DND-41 (cell line): ENCODE data around the gene BBS7.

Experiments
- ATAC-seq: fragments of 200-7000 bp; cut with Tn5 transposase; 3 replicates; pipeline ENCODE4 v1.9.1; 2021; ENCODE audit warnings: low read depth; ENCODE audit not compliant: insufficient read depth
- DNase-seq: peaks from one replicate; pipeline ENCODE4 v3.0.0-alpha.2; 2020
- H2AFZ ChIP-seq: 2 replicates; pipeline ENCODE4 v1.6.0; 2012; ENCODE audit warnings: low read depth, low read length
- H3K27ac ChIP-seq: 2 replicates; pipeline ENCODE4 v1.5.1; 2012; ENCODE audit warnings: low read length, inconsistent platforms
- H3K27me3 ChIP-seq: fragments of 200-600 bp; sonication (generic); 2 replicates; pipeline ENCODE4 v1.6.0; 2012; ENCODE audit warnings: low read length, mild to moderate bottlenecking, inconsistent platforms; ENCODE audit not compliant: insufficient read depth, poor library complexity
- H3K36me3 ChIP-seq: 2 replicates; pipeline ENCODE4 v1.5.1; 2012; ENCODE audit warnings: low read length, inconsistent platforms; ENCODE audit not compliant: insufficient read depth
- H3K4me1 ChIP-seq: 2 replicates; pipeline ENCODE4 v1.5.1; 2012; ENCODE audit warnings: mild to moderate bottlenecking, low read length; ENCODE audit not compliant: insufficient read depth
- H3K4me2 ChIP-seq: 2 replicates; pipeline ENCODE4 v1.6.0; 2012; ENCODE audit warnings: mild to moderate bottlenecking, moderate library complexity, low read length, inconsistent platforms; ENCODE audit not compliant: insufficient read depth
- H3K4me3 ChIP-seq, 2 experiments: fragments of 200-600 bp in 1 of 2; shearing (Covaris generic) in 1 of 2; 2 replicates each; pipeline ENCODE4 v1.5.1; 2012 to 2016; ENCODE audit warnings: inconsistent platforms in 2 of 2, low read length in 2 of 2, mild to moderate bottlenecking in 2 of 2, low read depth in 1 of 2, moderate library complexity in 1 of 2
- H3K79me2 ChIP-seq: 2 replicates; pipeline ENCODE4 v1.6.0; 2012; ENCODE audit warnings: low read length, inconsistent platforms; ENCODE audit not compliant: insufficient read depth
- H3K9ac ChIP-seq: 2 replicates; pipeline ENCODE4 v1.6.0; 2012; ENCODE audit warnings: low read depth, mild to moderate bottlenecking, inconsistent platforms, low read length, moderate library complexity
- H3K9me3 ChIP-seq: 2 replicates; pipeline ENCODE4 v1.5.1; 2012; ENCODE audit warnings: low read length, moderate library complexity, mild to moderate bottlenecking, inconsistent platforms; ENCODE audit not compliant: insufficient read depth, severe bottlenecking
- H4K20me1 ChIP-seq: 2 replicates; pipeline ENCODE4 v1.6.0; 2012; ENCODE audit warnings: low read length; ENCODE audit not compliant: insufficient read depth
- EZH2 ChIP-seq: IDR thresholded peaks from 3 replicates; pipeline ENCODE4 v1.6.1; 2012; ENCODE audit warnings: borderline replicate concordance, low read depth, mild to moderate bottlenecking, moderate library complexity, low read length, inconsistent platforms; ENCODE audit not compliant: severe bottlenecking
- TF ChIP-seq, protein P1 (sequence below): IDR thresholded peaks from 2 replicates; pipeline ENCODE4 v1.5.1; 2012; ENCODE audit warnings: borderline replicate concordance, low read length, moderate library complexity, mild to moderate bottlenecking; ENCODE audit not compliant: poor library complexity, severe bottlenecking; ENCODE audit errors: extremely low read depth

The BBS7 gene

DNA sequence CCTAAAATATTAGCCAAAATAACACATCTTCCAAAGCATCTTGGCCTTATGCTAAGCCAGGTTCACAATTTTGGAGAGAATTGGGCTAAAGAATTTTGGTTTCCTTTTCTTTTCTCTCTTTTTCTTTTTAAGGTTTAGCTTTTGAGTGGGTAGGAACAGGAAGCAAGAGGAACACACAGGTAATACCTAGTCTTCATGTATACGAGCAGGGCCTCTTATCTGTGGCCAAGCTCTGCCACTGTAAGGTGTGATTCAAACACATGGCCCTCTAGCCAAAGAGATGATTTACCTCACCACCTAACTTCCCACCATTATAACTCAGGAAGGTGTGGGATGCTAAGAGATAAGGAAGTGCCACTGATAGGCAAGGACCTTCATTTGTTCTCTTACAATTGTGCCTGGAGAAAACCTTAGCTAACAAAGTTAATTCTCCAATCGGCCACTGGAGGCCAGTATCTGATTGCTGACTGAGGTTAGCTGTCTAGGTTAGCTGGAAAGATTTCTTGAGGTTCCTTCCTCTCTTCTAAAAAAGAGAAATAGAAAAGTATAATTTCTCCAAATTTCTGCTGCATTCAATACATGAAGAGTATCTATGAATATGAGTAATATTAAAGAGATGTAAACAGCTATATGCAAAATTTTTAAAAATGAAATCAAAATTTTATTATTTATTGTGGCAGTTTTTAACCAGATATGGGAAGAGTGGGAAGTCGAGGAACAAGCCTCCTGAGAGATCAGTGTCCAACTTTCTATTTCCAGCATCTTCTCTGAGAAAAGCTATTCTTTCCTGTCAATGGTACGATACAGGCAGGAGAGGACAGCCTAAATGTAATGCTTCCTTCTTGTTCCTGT is 30.1 kb upstream of the BBS7 start:
- no peaks in the 10 kb centered on the region for H3K4me1 ChIP-seq
- DNase-seq: peak; percentile 57
- no peak overlapping the region for H2AFZ ChIP-seq
- no peak overlapping the region for H3K27ac ChIP-seq
- peaks cover 15% of the 10 kb centered on the region for H3K27me3 ChIP-seq
- H3K79me2 ChIP-seq: no peaks in the 10 kb centered on the region
- ATAC-seq: peak; percentile 90
- 0 out of 2 replicates have a peak, but pooled peaks cover 4% of the 10 kb centered on the region for H4K20me1 ChIP-seq
- TF ChIP-seq, protein P1, sequence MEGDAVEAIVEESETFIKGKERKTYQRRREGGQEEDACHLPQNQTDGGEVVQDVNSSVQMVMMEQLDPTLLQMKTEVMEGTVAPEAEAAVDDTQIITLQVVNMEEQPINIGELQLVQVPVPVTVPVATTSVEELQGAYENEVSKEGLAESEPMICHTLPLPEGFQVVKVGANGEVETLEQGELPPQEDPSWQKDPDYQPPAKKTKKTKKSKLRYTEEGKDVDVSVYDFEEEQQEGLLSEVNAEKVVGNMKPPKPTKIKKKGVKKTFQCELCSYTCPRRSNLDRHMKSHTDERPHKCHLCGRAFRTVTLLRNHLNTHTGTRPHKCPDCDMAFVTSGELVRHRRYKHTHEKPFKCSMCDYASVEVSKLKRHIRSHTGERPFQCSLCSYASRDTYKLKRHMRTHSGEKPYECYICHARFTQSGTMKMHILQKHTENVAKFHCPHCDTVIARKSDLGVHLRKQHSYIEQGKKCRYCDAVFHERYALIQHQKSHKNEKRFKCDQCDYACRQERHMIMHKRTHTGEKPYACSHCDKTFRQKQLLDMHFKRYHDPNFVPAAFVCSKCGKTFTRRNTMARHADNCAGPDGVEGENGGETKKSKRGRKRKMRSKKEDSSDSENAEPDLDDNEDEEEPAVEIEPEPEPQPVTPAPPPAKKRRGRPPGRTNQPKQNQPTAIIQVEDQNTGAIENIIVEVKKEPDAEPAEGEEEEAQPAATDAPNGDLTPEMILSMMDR: peak; percentile 78
- TF ChIP-seq EZH2: no peak
- no peak overlapping the region for H3K4me3 ChIP-seq
- H3K36me3 ChIP-seq: no peaks in the 10 kb centered on the region
- H3K4me2 ChIP-seq: no peak overlapping the region
- no peaks in the 10 kb centered on the region for H3K9me3 ChIP-seq
- no peak overlapping the region for H3K9ac ChIP-seq

DNA sequence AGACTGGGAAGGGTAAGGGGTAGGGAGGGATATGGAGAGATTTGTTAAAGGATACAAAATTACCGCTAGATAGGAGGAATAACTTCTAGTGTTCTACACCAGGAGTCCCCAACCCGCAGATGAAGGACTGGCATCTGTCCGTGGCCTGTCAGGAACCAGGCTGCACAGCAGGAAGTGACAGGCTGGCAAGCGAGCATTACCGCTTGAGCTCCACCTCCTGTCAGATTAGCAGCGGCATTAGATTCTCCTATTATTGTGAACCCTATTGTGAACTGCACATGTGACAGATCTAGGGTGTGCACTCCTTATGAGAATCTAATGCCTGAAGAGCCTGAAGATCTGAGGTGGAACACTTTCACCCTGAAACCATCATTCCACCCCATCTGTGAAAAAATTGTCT is 27.9 kb upstream of the BBS7 start:
- H2AFZ ChIP-seq: no peak overlapping the region
- no peak overlapping the region for H3K4me2 ChIP-seq
- no peak for TF ChIP-seq EZH2
- TF ChIP-seq, protein P1: peak; percentile 18

DNA sequence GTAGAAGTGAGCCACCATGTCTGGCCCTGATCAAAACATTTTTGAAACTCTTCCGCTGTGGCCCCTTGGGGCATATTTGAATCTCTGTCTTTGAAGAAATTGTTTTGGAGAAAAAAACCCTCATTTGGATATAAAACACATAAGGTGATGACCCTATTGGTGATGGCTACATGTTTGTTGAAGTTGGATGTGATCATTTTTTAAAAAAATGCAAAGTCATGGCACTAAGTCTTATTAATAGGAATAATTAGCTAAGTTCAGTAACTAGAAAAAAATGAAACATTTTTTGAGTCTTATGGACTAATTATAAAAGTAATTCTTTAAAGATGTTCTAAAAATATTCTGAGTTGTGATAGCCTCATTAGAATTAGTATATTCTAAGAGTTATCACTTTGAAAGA is 17.9 kb upstream of the BBS7 start:
- no peaks in the 10 kb centered on the region for H4K20me1 ChIP-seq
- TF ChIP-seq, protein P1: no peak
- no peak for TF ChIP-seq EZH2
- no peaks in the 10 kb centered on the region for H3K36me3 ChIP-seq
- no peak overlapping the region for H2AFZ ChIP-seq
- H3K4me2 ChIP-seq: no peak overlapping the region
- no peak for ATAC-seq
- H3K79me2 ChIP-seq: no peaks in the 10 kb centered on the region
- no peak for DNase-seq
- H3K27me3 ChIP-seq: peaks cover 13% of the 10 kb centered on the region
- no peak overlapping the region for H3K4me3 ChIP-seq
- no peak overlapping the region for H3K9ac ChIP-seq
- no peak overlapping the region for H3K27ac ChIP-seq
- H3K9me3 ChIP-seq: no peaks in the 10 kb centered on the region
- H3K4me1 ChIP-seq: no peaks in the 10 kb centered on the region

More for the DNA sequence above, 27.9 kb upstream of the BBS7 start:
- Histone ChIP-seq H3K27me3 (peaks cover 13% of the 10 kb centered on the region), H4K20me1 (0 out of 2 replicates have a peak, but pooled peaks cover under 1% of the 10 kb centered on the region), H3K36me3 (no peaks in the 10 kb centered on the region), H3K79me2 (no peaks in the 10 kb centered on the region), H3K4me3 (no peak overlapping the region), H3K9me3 (no peaks in the 10 kb centered on the region), H3K27ac (no peak overlapping the region), H3K9ac (no peak overlapping the region), H3K4me1 (no peaks in the 10 kb centered on the region)
- DNase-seq: peak; percentile 20
- peak; percentile 82 for ATAC-seq
